Adipocyte (in vitro differentiated cells): ENCODE measurements around the gene LRTM2.

Experiments
- DNase-seq: peaks from one replicate; pipeline ENCODE4 v3.0.0-alpha.2; 2015; ENCODE audit warnings: low read depth
- H3K27me3 ChIP-seq: replicated peaks from 2 replicates; pipeline ENCODE4 v1.7.0; 2013; ENCODE audit warnings: mild to moderate bottlenecking, low read length, moderate library complexity; ENCODE audit not compliant: control insufficient read depth, insufficient read depth
- H3K36me3 ChIP-seq: 2 replicates; pipeline ENCODE4 v1.7.0; 2013; ENCODE audit warnings: low read length, mild to moderate bottlenecking, moderate library complexity; ENCODE audit not compliant: control insufficient read depth, insufficient read depth, severe bottlenecking
- H3K4me1 ChIP-seq: 2 replicates; pipeline ENCODE4 v1.7.0; 2013; ENCODE audit warnings: mild to moderate bottlenecking, low read length, moderate library complexity; ENCODE audit not compliant: control insufficient read depth, insufficient read depth
- H3K4me3 ChIP-seq: 2 replicates; pipeline ENCODE4 v1.7.0; 2013; ENCODE audit warnings: mild to moderate bottlenecking, low read length, moderate library complexity
- H3K9ac ChIP-seq: 2 replicates; pipeline ENCODE4 v1.7.0; 2013; ENCODE audit warnings: mild to moderate bottlenecking, low read length, moderate library complexity
- H3K9me3 ChIP-seq: 2 replicates; pipeline ENCODE4 v1.7.0; 2013; ENCODE audit warnings: mild to moderate bottlenecking, low read length, moderate library complexity; ENCODE audit not compliant: control insufficient read depth

Gene LRTM2

GRCh38 chr12:1835211-1836131, 15.1 kb downstream of the LRTM2 start:
- Histone ChIP-seq H3K4me3 (no peak overlapping the region), H3K36me3 (no peaks in the 10 kb centered on the region), H3K9me3 (no peaks in the 10 kb centered on the region), H3K4me1 (no peaks in the 10 kb centered on the region), H3K9ac (no peak overlapping the region), H3K27me3 (peaks cover 70% of the 10 kb centered on the region)
- DNase-seq: no peak

- Histone ChIP-seq H3K27me3 (peaks cover 69% of the 10 kb centered on the region), H3K9me3 (no peaks in the 10 kb centered on the region), H3K4me1 (no peaks in the 10 kb centered on the region), H3K4me3 (no peak overlapping the region), H3K9ac (no peak overlapping the region), H3K36me3 (no peaks in the 10 kb centered on the region)
- no peak for DNase-seq
Observed at GRCh38 chr12:1836241-1836803, 16.0 kb downstream of the LRTM2 start.

GRCh38 chr12:1836854-1837421, 16.6 kb downstream of the LRTM2 start:
- no peaks in the 10 kb centered on the region for H3K4me1 ChIP-seq
- H3K4me3 ChIP-seq: no peak overlapping the region
- peaks cover 71% of the 10 kb centered on the region for H3K27me3 ChIP-seq
- H3K9me3 ChIP-seq: no peaks in the 10 kb centered on the region
- no peak for DNase-seq
- no peak overlapping the region for H3K9ac ChIP-seq
- H3K36me3 ChIP-seq: no peaks in the 10 kb centered on the region

- Histone ChIP-seq H3K27me3 (peaks cover 67% of the 10 kb centered on the region), H3K9me3 (no peaks in the 10 kb centered on the region), H3K36me3 (no peaks in the 10 kb centered on the region), H3K4me3 (no peak overlapping the region), H3K9ac (no peak overlapping the region), H3K4me1 (no peaks in the 10 kb centered on the region)
- peak; percentile 25 for DNase-seq
Observed at GRCh38 chr12:1837541-1838204, 17.3 kb downstream of the LRTM2 start.

GRCh38 chr12:1838205-1838993, 18.0 kb downstream of the LRTM2 start:
- Histone ChIP-seq H3K9ac (no peak overlapping the region), H3K4me3 (no peak overlapping the region), H3K4me1 (no peaks in the 10 kb centered on the region), H3K36me3 (no peaks in the 10 kb centered on the region), H3K9me3 (no peaks in the 10 kb centered on the region), H3K27me3 (peaks cover 67% of the 10 kb centered on the region)
- no peak for DNase-seq

GRCh38 chr12:1838994-1839365, 18.6 kb downstream of the LRTM2 start:
- no peaks in the 10 kb centered on the region for H3K4me1 ChIP-seq
- H3K36me3 ChIP-seq: no peaks in the 10 kb centered on the region
- H3K9ac ChIP-seq: no peak overlapping the region
- H3K4me3 ChIP-seq: no peak overlapping the region
- H3K9me3 ChIP-seq: no peaks in the 10 kb centered on the region
- peaks cover 67% of the 10 kb centered on the region for H3K27me3 ChIP-seq
- DNase-seq: no peak

GRCh38 chr12:1839464-1839863, 19.1 kb downstream of the LRTM2 start:
- Histone ChIP-seq H3K9me3 (no peaks in the 10 kb centered on the region), H3K9ac (no peak overlapping the region), H3K4me1 (no peaks in the 10 kb centered on the region), H3K27me3 (peaks cover 69% of the 10 kb centered on the region), H3K36me3 (no peaks in the 10 kb centered on the region), H3K4me3 (no peak overlapping the region)
- no peak for DNase-seq

GRCh38 chr12:1839956-1840951, 19.9 kb downstream of the LRTM2 start:
- DNase-seq: no peak

GRCh38 chr12:1840981-1841425, 20.6 kb downstream of the LRTM2 start:
- Histone ChIP-seq H3K27me3 (peaks cover 65% of the 10 kb centered on the region), H3K4me1 (no peaks in the 10 kb centered on the region), H3K4me3 (no peak overlapping the region), H3K9me3 (no peaks in the 10 kb centered on the region), H3K36me3 (no peaks in the 10 kb centered on the region), H3K9ac (no peak overlapping the region)
- no peak for DNase-seq

More at GRCh38 chr12:1839956-1840951, 19.9 kb downstream of the LRTM2 start:
- Histone ChIP-seq H3K9ac (no peak overlapping the region), H3K27me3 (peaks cover 70% of the 10 kb centered on the region), H3K4me3 (no peak overlapping the region), H3K9me3 (no peaks in the 10 kb centered on the region), H3K36me3 (no peaks in the 10 kb centered on the region), H3K4me1 (no peaks in the 10 kb centered on the region)
